SU-DHL-6 (cell line): ENCODE results near the gene ECT2.
"Not testable (repeated sequence)": the region's sequence is repeated elsewhere in the genome, so short reads cannot be mapped to it uniquely, and the experiment has no call there.

Experiments used
- H2AFZ ChIP-seq: fragments of 200-600 bp; sonication (generic); 2 replicates; pipeline ENCODE4 v1.6.1; 2014; ENCODE audit warnings: low read depth, mild to moderate bottlenecking, moderate library complexity, mixed read lengths, antibody characterized with exemption, low read length; ENCODE audit not compliant: severe bottlenecking
- H3F3A ChIP-seq: fragments of 200-600 bp; shearing (Covaris generic); 2 replicates; pipeline ENCODE4 v1.6.0; 2016; ENCODE audit warnings: antibody characterized with exemption, mild to moderate bottlenecking; ENCODE audit not compliant: insufficient read depth
- H3K27ac ChIP-seq: fragments of 200-600 bp; sonication (generic); 2 replicates; pipeline ENCODE4 v1.5.1; 2016; ENCODE audit warnings: low read depth, mild to moderate bottlenecking, low read length, moderate library complexity, mixed read lengths
- H3K27me3 ChIP-seq: fragments of 200-600 bp; sonication (generic), shearing (Covaris generic); 2 replicates; pipeline ENCODE4 v1.6.0; 2014; ENCODE audit warnings: mild to moderate bottlenecking, low read length
- H3K36me3 ChIP-seq: fragments of 200-600 bp; sonication (generic); 2 replicates; pipeline ENCODE4 v1.6.1; 2014; ENCODE audit warnings: mild to moderate bottlenecking, low read length, mixed read lengths
- H3K4me2 ChIP-seq: fragments of 300-600, 200-600 bp; shearing (Covaris generic), sonication (generic); 2 replicates; pipeline ENCODE4 v1.6.0; 2014; ENCODE audit warnings: low read length, low read depth, mild to moderate bottlenecking; ENCODE audit not compliant: poor library complexity, severe bottlenecking
- H3K4me3 ChIP-seq: fragments of 200-600 bp; sonication (generic); 2 replicates; pipeline ENCODE4 v1.5.1; 2014; ENCODE audit warnings: antibody characterized with exemption, low read length, mild to moderate bottlenecking, mixed read lengths; ENCODE audit not compliant: insufficient read depth, poor library complexity, severe bottlenecking
- H3K79me2 ChIP-seq: fragments of 200-600 bp; sonication (generic); 2 replicates; pipeline ENCODE4 v1.6.1; 2014; ENCODE audit warnings: mild to moderate bottlenecking, low read length, moderate library complexity; ENCODE audit not compliant: insufficient read depth
- H3K9ac ChIP-seq: fragments of 200-600 bp; sonication (generic); 2 replicates; pipeline ENCODE4 v1.7.0; 2014; ENCODE audit warnings: mild to moderate bottlenecking, low read length
- H3K9me2 ChIP-seq: fragments of 200-600 bp; sonication (generic); replicated peaks from 2 replicates; pipeline ENCODE4 v1.6.1; 2014; ENCODE audit warnings: low read length; ENCODE audit not compliant: insufficient read depth
- H3K9me3 ChIP-seq: fragments of 200-600 bp; sonication (generic); 2 replicates; pipeline ENCODE4 v1.6.1; 2014; ENCODE audit warnings: low read length, mixed read lengths; ENCODE audit not compliant: insufficient read depth
- H4K20me1 ChIP-seq: fragments of 200-600 bp; sonication (generic); 2 replicates; pipeline ENCODE4 v1.6.1; 2014; ENCODE audit warnings: low read depth, mild to moderate bottlenecking, antibody characterized with exemption, low read length, moderate library complexity, mixed read lengths
- EZH2phosphoT487 ChIP-seq: fragments of 200-600 bp; sonication (generic), shearing (Covaris generic); conservative IDR thresholded peaks from 2 replicates; pipeline ENCODE4 v1.6.1; 2018; ENCODE audit warnings: mild to moderate bottlenecking, antibody characterized with exemption, low read length, moderate library complexity, mixed read lengths
- TF ChIP-seq, protein P1 (sequence below): fragments of 200-600 bp; sonication (generic); IDR thresholded peaks from one replicate; pipeline ENCODE4 v1.5.1; 2017; ENCODE audit warnings: antibody characterized with exemption, mild to moderate bottlenecking, low read length, moderate library complexity; ENCODE audit not compliant: insufficient read depth, poor library complexity, severe bottlenecking

ECT2 gene

DNA sequence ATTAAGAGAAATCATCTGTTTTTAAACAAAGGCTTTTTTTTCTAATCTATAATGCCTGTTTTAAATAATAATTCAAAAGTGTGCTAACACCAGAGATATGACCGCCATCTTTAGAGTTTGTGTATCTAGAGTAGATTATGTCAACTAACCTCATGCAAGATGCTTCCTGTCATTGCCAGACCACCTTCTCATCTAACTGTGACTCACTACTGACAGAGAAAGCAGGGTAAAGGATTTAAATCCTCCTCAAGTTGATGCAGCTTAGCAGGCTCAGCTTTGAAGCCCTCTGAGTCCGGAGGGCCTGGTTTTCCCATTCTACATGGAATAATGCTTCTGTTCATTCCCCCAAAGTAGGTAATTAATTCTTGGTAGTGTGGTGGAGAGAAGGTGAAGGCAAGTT lies 108.5 kb downstream of the ECT2 start:
- Histone ChIP-seq H3K4me2 (no peak overlapping the region), H3K36me3 (no peaks in the 10 kb centered on the region), H3K4me3 (no peak overlapping the region), H4K20me1 (no peaks in the 10 kb centered on the region), H3K9ac (no peak overlapping the region), H3K27ac (no peak overlapping the region), H3K9me2 (no peaks in the 10 kb centered on the region; the same call in 1 of the 2 replicates), H3K27me3 (no peaks in the 10 kb centered on the region), H3K9me3 (no peaks in the 10 kb centered on the region), H3F3A (no peaks in the 10 kb centered on the region), H2AFZ (no peak overlapping the region), H3K79me2 (no peaks in the 10 kb centered on the region)
- TF ChIP-seq, protein P1, sequence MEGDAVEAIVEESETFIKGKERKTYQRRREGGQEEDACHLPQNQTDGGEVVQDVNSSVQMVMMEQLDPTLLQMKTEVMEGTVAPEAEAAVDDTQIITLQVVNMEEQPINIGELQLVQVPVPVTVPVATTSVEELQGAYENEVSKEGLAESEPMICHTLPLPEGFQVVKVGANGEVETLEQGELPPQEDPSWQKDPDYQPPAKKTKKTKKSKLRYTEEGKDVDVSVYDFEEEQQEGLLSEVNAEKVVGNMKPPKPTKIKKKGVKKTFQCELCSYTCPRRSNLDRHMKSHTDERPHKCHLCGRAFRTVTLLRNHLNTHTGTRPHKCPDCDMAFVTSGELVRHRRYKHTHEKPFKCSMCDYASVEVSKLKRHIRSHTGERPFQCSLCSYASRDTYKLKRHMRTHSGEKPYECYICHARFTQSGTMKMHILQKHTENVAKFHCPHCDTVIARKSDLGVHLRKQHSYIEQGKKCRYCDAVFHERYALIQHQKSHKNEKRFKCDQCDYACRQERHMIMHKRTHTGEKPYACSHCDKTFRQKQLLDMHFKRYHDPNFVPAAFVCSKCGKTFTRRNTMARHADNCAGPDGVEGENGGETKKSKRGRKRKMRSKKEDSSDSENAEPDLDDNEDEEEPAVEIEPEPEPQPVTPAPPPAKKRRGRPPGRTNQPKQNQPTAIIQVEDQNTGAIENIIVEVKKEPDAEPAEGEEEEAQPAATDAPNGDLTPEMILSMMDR = no peak
- TF ChIP-seq EZH2phosphoT487 = no peak

DNA sequence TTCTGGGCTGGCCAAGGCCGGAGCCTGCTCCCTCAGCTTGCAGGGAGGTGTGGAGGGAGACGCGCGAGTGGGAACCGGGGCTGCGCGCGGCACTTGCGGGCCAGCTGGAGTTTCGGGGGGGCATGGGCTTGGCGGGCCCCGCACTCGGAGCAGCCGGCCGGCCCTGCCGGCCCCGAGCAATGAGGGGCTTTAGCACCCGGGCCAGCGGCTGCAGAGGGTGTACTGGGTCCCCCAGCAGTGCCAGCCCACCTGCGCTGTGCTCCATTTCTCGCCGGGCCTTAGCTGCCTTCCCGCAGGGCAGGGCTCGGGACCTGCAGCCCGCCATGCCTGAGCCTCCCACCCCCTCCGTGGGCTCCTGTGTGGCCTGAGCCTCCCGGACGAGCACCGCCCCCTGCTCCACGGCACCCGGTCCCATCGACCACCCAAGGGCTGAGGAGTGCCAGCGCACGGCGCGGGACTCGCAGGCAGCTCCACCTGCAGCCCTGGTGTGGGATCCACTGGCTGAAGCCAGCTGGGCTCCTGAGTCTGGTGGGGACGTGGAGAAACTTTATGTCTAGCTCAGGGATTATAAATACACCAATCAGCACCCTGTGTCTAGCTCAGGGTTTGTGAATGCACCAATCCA lies 116.3 kb downstream of the ECT2 start:
- H3K9ac ChIP-seq, H3K4me2 ChIP-seq, H3K9me2 ChIP-seq, H3K9me3 ChIP-seq, H2AFZ ChIP-seq, H3K4me3 ChIP-seq, H4K20me1 ChIP-seq, H3K36me3 ChIP-seq, H3K79me2 ChIP-seq, H3K27ac ChIP-seq, H3F3A ChIP-seq, H3K27me3 ChIP-seq: not testable (repeated sequence)

DNA sequence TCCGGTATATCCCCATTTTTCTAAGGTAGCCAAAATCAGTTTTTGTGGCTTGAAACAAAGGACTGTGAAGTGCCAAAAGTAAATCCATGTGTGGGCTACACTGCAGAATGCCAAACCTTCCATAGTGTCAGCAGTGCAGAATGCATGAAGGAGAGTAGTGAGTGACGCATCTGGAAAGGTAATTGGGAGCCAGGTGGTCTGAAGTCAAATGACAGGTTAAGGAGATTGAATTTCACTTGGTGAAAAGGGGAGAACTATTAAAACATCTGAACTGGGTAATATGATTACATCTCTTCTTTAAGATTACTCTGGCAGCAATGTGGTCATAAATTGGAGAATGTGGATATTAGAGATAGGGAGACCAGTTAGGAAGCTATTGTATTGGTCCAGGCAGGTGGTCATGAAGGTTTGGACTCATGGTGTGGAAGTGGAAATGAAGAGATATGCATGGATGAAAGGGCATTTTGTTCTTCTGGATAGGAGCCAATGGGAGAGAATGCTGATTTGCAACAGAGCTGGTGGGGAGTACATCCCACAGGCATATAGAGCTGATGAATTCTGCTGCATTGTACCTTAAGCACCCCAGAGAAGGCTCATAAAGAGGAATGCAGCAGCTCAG lies 118.2 kb downstream of the ECT2 start:
- Histone ChIP-seq H2AFZ (no peak overlapping the region), H3K27ac (no peak overlapping the region), H4K20me1 (no peaks in the 10 kb centered on the region), H3K4me3 (no peak overlapping the region), H3K36me3 (no peaks in the 10 kb centered on the region), H3K9me2 (no peaks in the 10 kb centered on the region), H3F3A (no peaks in the 10 kb centered on the region), H3K4me2 (no peak overlapping the region), H3K9me3 (no peaks in the 10 kb centered on the region), H3K79me2 (no peaks in the 10 kb centered on the region), H3K9ac (no peak overlapping the region), H3K27me3 (no peaks in the 10 kb centered on the region)
- TF ChIP-seq, protein P1 = no peak
- no peak for TF ChIP-seq EZH2phosphoT487

DNA sequence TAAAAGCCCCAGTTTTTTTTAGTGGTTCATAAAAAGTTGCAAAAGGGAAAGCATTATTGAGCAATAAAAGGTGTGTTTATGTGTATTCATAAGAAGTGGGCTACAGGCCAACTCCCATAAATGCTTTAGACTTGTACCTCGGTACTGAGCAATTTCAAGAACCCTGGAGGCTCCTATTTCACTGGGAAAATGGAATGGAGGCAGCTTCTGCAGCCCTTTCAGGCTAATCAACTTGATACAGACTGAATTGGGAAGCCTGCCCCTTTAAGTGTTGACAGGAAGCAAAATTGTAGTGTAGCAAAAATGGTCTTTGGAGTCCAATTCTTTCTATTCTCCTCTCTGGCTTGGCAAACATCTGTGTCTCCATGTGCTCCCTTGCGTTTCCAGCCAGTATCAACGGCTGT lies 118.8 kb downstream of the ECT2 start:
- no peak overlapping the region for H3K4me2 ChIP-seq
- H4K20me1 ChIP-seq = no peaks in the 10 kb centered on the region
- no peaks in the 10 kb centered on the region for H3K9me3 ChIP-seq
- no peak overlapping the region for H3K27ac ChIP-seq
- no peaks in the 10 kb centered on the region for H3K79me2 ChIP-seq
- H3K4me3 ChIP-seq = no peak overlapping the region
- H2AFZ ChIP-seq = no peak overlapping the region
- H3K27me3 ChIP-seq = no peaks in the 10 kb centered on the region
- TF ChIP-seq EZH2phosphoT487 = no peak
- H3K9ac ChIP-seq = no peak overlapping the region
- no peaks in the 10 kb centered on the region for H3F3A ChIP-seq
- no peaks in the 10 kb centered on the region for H3K9me2 ChIP-seq
- no peaks in the 10 kb centered on the region for H3K36me3 ChIP-seq
